MM.1S (cell line): ENCODE data around the gene SEMA4C.

Experiments used
- DNase-seq: peaks from one replicate; pipeline ENCODE4 v3.0.0-alpha.2; 2015
- H2AFZ ChIP-seq: fragments of 300-600 bp; sonication (generic); 2 replicates; pipeline ENCODE4 v1.6.0; 2016; ENCODE audit warnings: antibody characterized with exemption, low read length
- H3F3A ChIP-seq: fragments of 300-600 bp; sonication (generic); 2 replicates; pipeline ENCODE4 v1.6.1; 2016; ENCODE audit warnings: mild to moderate bottlenecking, antibody characterized with exemption, low read length, moderate library complexity, mixed read lengths; ENCODE audit not compliant: insufficient read depth
- H3K27ac ChIP-seq: fragments of 300-600 bp; sonication (generic); 2 replicates; pipeline ENCODE4 v1.5.1; 2016; ENCODE audit warnings: mild to moderate bottlenecking, low read length
- H3K27me3 ChIP-seq: fragments of 300-600 bp; sonication (generic); replicated peaks from 2 replicates; pipeline ENCODE4 v1.6.0; 2016; ENCODE audit warnings: low read length; ENCODE audit not compliant: insufficient read depth
- H3K36me3 ChIP-seq: fragments of 300-600 bp; sonication (generic); replicated peaks from 2 replicates; pipeline ENCODE4 v1.6.1; 2016; ENCODE audit warnings: mild to moderate bottlenecking, low read length, mixed read lengths; ENCODE audit not compliant: insufficient read depth
- H3K4me1 ChIP-seq: fragments of 300-600 bp; sonication (generic); 2 replicates; pipeline ENCODE4 v1.6.1; 2016; ENCODE audit warnings: low read length, mixed read lengths
- H3K4me2 ChIP-seq: fragments of 300-600 bp; sonication (generic); 2 replicates; pipeline ENCODE4 v1.6.0; 2016; ENCODE audit warnings: low read depth, low read length
- H3K4me3 ChIP-seq: fragments of 300-600 bp; sonication (generic); 2 replicates; pipeline ENCODE4 v1.5.1; 2016; ENCODE audit warnings: low read length, mixed read lengths
- H3K79me2 ChIP-seq: fragments of 300-600 bp; sonication (generic); 2 replicates; pipeline ENCODE4 v1.6.1; 2016; ENCODE audit warnings: mixed run types, low read length, mixed read lengths
- H3K9ac ChIP-seq: fragments of 300-600 bp; sonication (generic); 2 replicates; pipeline ENCODE4 v1.6.1; 2016; ENCODE audit warnings: low read length, mixed read lengths
- H3K9me2 ChIP-seq: fragments of 300-600 bp; sonication (generic); replicated peaks from 2 replicates; pipeline ENCODE4 v1.6.1; 2016; ENCODE audit warnings: mild to moderate bottlenecking, low read length, mixed read lengths; ENCODE audit not compliant: insufficient read depth
- H3K9me3 ChIP-seq: fragments of 300-600 bp; sonication (generic); replicated peaks from 2 replicates; pipeline ENCODE4 v1.6.1; 2016; ENCODE audit warnings: mild to moderate bottlenecking, low read length, mixed read lengths; ENCODE audit not compliant: insufficient read depth
- H4K20me1 ChIP-seq: fragments of 300-600 bp; sonication (generic); 2 replicates; pipeline ENCODE4 v1.6.1; 2016; ENCODE audit warnings: mild to moderate bottlenecking, low read length, moderate library complexity, mixed read lengths; ENCODE audit not compliant: insufficient read depth
- EZH2 ChIP-seq: fragments of 300-600 bp; sonication (generic); optimal IDR thresholded peaks from 2 replicates; pipeline ENCODE3; 2017; ENCODE audit warnings: low read depth, mild to moderate bottlenecking, antibody characterized with exemption, low read length, mixed read lengths
- EZH2phosphoT487 ChIP-seq: fragments of 300-600 bp; sonication (generic); IDR thresholded peaks from 2 replicates; pipeline ENCODE4 v1.6.1; 2018; ENCODE audit warnings: antibody characterized with exemption, low read length
- TF ChIP-seq, protein P1 (sequence below): fragments of 300-600 bp; sonication (generic); IDR thresholded peaks from 2 replicates; pipeline ENCODE4 v1.5.1; 2016; ENCODE audit warnings: antibody characterized with exemption, low read length, mixed read lengths

The SEMA4C gene

DNA sequence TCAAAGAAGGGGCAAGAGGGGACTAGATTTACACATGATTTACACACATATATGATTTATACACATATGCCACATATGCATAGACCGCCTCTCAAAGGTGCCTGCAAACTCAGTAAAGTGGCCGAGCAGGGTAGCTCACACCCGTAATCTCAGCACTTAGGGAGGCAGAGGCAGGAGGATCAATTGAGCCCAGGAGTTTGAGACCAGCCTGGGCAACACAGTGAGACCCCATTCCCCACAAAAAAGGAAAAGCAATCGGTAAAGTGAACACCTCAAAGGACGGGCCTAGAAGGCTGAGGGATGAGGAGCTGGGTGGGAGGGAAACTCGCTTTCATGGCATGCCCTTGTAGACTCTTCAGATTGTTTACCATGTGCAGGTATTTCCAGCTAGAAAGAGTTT, 17.2 kb downstream of the SEMA4C start:
- Histone ChIP-seq H3K79me2 (peaks cover 79% of the 10 kb centered on the region), H3K27me3 (no peaks in the 10 kb centered on the region), H3K4me1 (peaks cover 32% of the 10 kb centered on the region), H2AFZ (no peak overlapping the region), H3K4me2 (no peak overlapping the region), H3K36me3 (peaks cover 18% of the 10 kb centered on the region; the same call in 1 of the 2 replicates), H4K20me1 (no peaks in the 10 kb centered on the region), H3K27ac (no peak overlapping the region), H3K4me3 (no peak overlapping the region), H3K9me2 (no peaks in the 10 kb centered on the region), H3K9ac (no peak overlapping the region), H3K9me3 (no peaks in the 10 kb centered on the region), H3F3A (peaks cover 32% of the 10 kb centered on the region)
- TF ChIP-seq EZH2 (no peak), EZH2phosphoT487 (no peak)
- TF ChIP-seq, protein P1, sequence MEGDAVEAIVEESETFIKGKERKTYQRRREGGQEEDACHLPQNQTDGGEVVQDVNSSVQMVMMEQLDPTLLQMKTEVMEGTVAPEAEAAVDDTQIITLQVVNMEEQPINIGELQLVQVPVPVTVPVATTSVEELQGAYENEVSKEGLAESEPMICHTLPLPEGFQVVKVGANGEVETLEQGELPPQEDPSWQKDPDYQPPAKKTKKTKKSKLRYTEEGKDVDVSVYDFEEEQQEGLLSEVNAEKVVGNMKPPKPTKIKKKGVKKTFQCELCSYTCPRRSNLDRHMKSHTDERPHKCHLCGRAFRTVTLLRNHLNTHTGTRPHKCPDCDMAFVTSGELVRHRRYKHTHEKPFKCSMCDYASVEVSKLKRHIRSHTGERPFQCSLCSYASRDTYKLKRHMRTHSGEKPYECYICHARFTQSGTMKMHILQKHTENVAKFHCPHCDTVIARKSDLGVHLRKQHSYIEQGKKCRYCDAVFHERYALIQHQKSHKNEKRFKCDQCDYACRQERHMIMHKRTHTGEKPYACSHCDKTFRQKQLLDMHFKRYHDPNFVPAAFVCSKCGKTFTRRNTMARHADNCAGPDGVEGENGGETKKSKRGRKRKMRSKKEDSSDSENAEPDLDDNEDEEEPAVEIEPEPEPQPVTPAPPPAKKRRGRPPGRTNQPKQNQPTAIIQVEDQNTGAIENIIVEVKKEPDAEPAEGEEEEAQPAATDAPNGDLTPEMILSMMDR, result no peak
- DNase-seq, result no peak

DNA sequence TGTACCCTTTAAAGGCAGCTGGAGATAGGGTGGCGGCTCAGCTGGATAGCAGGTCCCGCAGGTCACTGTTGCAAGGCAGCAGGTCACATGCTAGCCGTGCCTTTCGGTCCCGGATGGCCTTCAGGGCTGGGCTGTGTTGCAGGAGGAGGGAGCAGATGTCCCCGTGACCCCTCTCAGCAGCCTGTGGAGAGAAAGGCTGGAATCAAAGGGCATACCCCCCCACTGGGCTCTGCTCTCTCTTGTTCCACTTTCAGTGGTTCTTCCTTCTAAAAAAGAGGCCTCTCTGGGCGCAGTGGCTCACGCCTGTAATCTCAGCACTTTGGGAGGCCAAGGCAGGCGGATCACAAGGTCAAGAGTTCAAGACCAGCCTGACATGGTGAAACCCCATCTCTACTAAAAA, 21.6 kb downstream of the SEMA4C start:
- Histone ChIP-seq H3K4me2 (no peak overlapping the region; the same call in 1 of the 2 replicates), H4K20me1 (no peaks in the 10 kb centered on the region), H3K9ac (peak overlapping the region; percentile 14; the same call in 1 of the 2 replicates), H3K79me2 (peaks cover 46% of the 10 kb centered on the region), H2AFZ (no peak overlapping the region), H3K9me3 (no peaks in the 10 kb centered on the region), H3K27ac (peak overlapping the region; percentile 73), H3K9me2 (no peaks in the 10 kb centered on the region), H3F3A (peaks cover 28% of the 10 kb centered on the region), H3K4me1 (peaks cover 28% of the 10 kb centered on the region), H3K36me3 (peaks cover 17% of the 10 kb centered on the region; the same call in 1 of the 2 replicates), H3K27me3 (no peaks in the 10 kb centered on the region), H3K4me3 (no peak overlapping the region)
- TF ChIP-seq EZH2, result no peak
- TF ChIP-seq EZH2phosphoT487, result no peak
- TF ChIP-seq, protein P1, result no peak
- DNase-seq, result no peak

DNA sequence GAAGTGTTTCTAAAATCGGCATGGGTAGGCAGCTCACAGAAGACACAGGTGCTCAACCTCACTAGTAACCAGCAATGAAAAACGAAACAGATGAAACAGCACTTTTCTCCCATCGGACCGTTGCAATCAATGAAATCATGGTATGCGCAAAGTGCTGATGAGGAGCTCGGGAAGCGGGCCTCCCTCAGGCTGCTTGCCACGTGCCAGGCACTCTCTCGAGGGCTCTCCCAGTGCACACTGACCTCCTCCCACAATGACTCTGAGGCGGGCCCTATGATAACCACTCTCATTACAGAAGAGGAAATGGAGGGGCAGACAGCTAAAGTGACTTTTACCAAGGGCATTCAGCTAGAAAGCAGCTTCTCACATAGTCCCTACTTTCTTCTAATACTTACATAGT, 22.3 kb downstream of the SEMA4C start:
- Histone ChIP-seq H3K36me3 (peaks cover 15% of the 10 kb centered on the region; the same call in 1 of the 2 replicates), H3K9me3 (no peaks in the 10 kb centered on the region), H3K4me2 (no peak overlapping the region), H3K79me2 (peaks cover 39% of the 10 kb centered on the region), H2AFZ (no peak overlapping the region), H3K9me2 (no peaks in the 10 kb centered on the region), H3K27ac (peak overlapping the region; percentile 73), H3K4me3 (no peak overlapping the region), H4K20me1 (no peaks in the 10 kb centered on the region), H3K4me1 (peaks cover 25% of the 10 kb centered on the region), H3K27me3 (no peaks in the 10 kb centered on the region), H3K9ac (no peak overlapping the region), H3F3A (peaks cover 28% of the 10 kb centered on the region)
- TF ChIP-seq EZH2phosphoT487, result no peak
- TF ChIP-seq EZH2, result no peak
- TF ChIP-seq, protein P1, result no peak
- DNase-seq, result peak; percentile 97
